Urinary bladder (tissue), 4 donors: ENCODE results near the gene PNPLA1. TPM values are rescaled to one million over a fixed set of nuclear protein-coding genes. Genes with fewer than 3 reads are reported as not detected.

Experiments used
- DNase-seq: peaks from one replicate; pipeline ENCODE4 v3.0.0-alpha.2; 2015; ENCODE audit errors: extremely low spot score
- H3K27ac ChIP-seq: one replicate; pipeline ENCODE4 v1.5.1; 2013; ENCODE audit warnings: low read depth, mild to moderate bottlenecking, moderate library complexity
- H3K36me3 ChIP-seq: one replicate; pipeline ENCODE4 v1.6.1; 2013; ENCODE audit warnings: mild to moderate bottlenecking, moderate library complexity; ENCODE audit not compliant: insufficient read depth
- H3K4me1 ChIP-seq: one replicate; pipeline ENCODE4 v1.6.1; 2013; ENCODE audit warnings: mild to moderate bottlenecking, moderate library complexity; ENCODE audit not compliant: insufficient read depth
- H3K4me3 ChIP-seq: one replicate; pipeline ENCODE4 v1.5.1; 2013; ENCODE audit warnings: low read depth, low read length
- WGBS: extraction: QIAGEN DNeasy Blood & Tissue Kit; methylation state at CpG from one replicate; pipeline ENCODE4 v1.1.7; 2013; 5-methylcytosine and 5-hydroxymethylcytosine counted together
- polyA plus RNA-seq: library from polyadenylated mRNA; stranded (reverse); fragments of 200-250 nt; gene quantifications from one replicate; pipeline ENCODE4 v1.2.3, GENCODE V29; 2013
- total RNA-seq: library from RNA; depleted of rRNA; stranded (reverse); fragments of >200 nt; gene quantifications from one replicate; pipeline ENCODE4 v1.2.3, GENCODE V29; 2014
- donor health status: healthy with polysubstance abuse.
- donor health status: healthy.

Gene PNPLA1
- total and polyA plus RNA-seq, 2 donors = 0.13 TPM; not detected in 1

- no peak overlapping the region for H3K4me3 ChIP-seq
- WGBS = 33% methylated on average over 13 of the region's 13 CpGs
- no peak overlapping the region for H3K27ac ChIP-seq
- H3K4me1 ChIP-seq = no peaks in the 10 kb centered on the region
- DNase-seq = peak; percentile 66
- H3K36me3 ChIP-seq = no peaks in the 10 kb centered on the region
Measured at GRCh38 chr6:36302227-36302976, 32.5 kb downstream of the PNPLA1 start.

GRCh38 chr6:36305885-36306284, 36.0 kb downstream of the PNPLA1 start:
- H3K4me3 ChIP-seq = no peak overlapping the region
- no peak overlapping the region for H3K27ac ChIP-seq
- no peaks in the 10 kb centered on the region for H3K4me1 ChIP-seq
- no peak for DNase-seq
- H3K36me3 ChIP-seq = no peaks in the 10 kb centered on the region
- 90% methylated on average over 11 of the region's 11 CpGs for WGBS

- H3K36me3 ChIP-seq = no peaks in the 10 kb centered on the region
- 77% methylated on average over 7 of the region's 7 CpGs for WGBS
- DNase-seq = no peak
- no peak overlapping the region for H3K27ac ChIP-seq
- H3K4me1 ChIP-seq = no peaks in the 10 kb centered on the region
- no peak overlapping the region for H3K4me3 ChIP-seq
Measured at GRCh38 chr6:36306375-36306774, 36.5 kb downstream of the PNPLA1 start.

- Histone ChIP-seq H3K4me1 (no peaks in the 10 kb centered on the region), H3K36me3 (no peaks in the 10 kb centered on the region), H3K27ac (no peak overlapping the region), H3K4me3 (no peak overlapping the region)
- 92% methylated on average over 5 of the region's 5 CpGs for WGBS
- DNase-seq = no peak
Measured at GRCh38 chr6:36308514-36308913, 38.7 kb downstream of the PNPLA1 start.

- Histone ChIP-seq H3K4me3 (no peak overlapping the region), H3K4me1 (no peaks in the 10 kb centered on the region), H3K36me3 (no peaks in the 10 kb centered on the region), H3K27ac (no peak overlapping the region)
- 68% methylated on average over 7 of the region's 7 CpGs for WGBS
- DNase-seq = no peak
Measured at GRCh38 chr6:36309203-36309602, 39.3 kb downstream of the PNPLA1 start.

- Histone ChIP-seq H3K36me3 (no peaks in the 10 kb centered on the region), H3K4me3 (no peak overlapping the region), H3K27ac (no peak overlapping the region), H3K4me1 (no peaks in the 10 kb centered on the region)
- WGBS = 89% methylated on average over 2 of the region's 2 CpGs
- DNase-seq = no peak
Measured at GRCh38 chr6:36309900-36310299, 40.0 kb downstream of the PNPLA1 start.

GRCh38 chr6:36312854-36313648, 43.2 kb downstream of the PNPLA1 start:
- WGBS = 46% methylated on average over 8 of the region's 8 CpGs
- Histone ChIP-seq H3K27ac (no peak overlapping the region), H3K36me3 (no peaks in the 10 kb centered on the region), H3K4me1 (no peaks in the 10 kb centered on the region), H3K4me3 (no peak overlapping the region)
- no peak for DNase-seq

- DNase-seq = no peak
- Histone ChIP-seq H3K36me3 (no peaks in the 10 kb centered on the region), H3K4me1 (no peaks in the 10 kb centered on the region), H3K4me3 (no peak overlapping the region), H3K27ac (no peak overlapping the region)
- 92% methylated on average over 4 of the region's 4 CpGs for WGBS
Measured at GRCh38 chr6:36313649-36313936, 43.7 kb downstream of the PNPLA1 start.

GRCh38 chr6:36314221-36315014, 44.6 kb downstream of the PNPLA1 start:
- no peak for DNase-seq
- Histone ChIP-seq H3K4me3 (no peak overlapping the region), H3K36me3 (no peaks in the 10 kb centered on the region), H3K4me1 (no peaks in the 10 kb centered on the region), H3K27ac (no peak overlapping the region)
- WGBS = 75% methylated on average over 3 of the region's 3 CpGs

GRCh38 chr6:36315921-36316320, 46.1 kb downstream of the PNPLA1 start:
- no peak for DNase-seq

GRCh38 chr6:36317623-36318022, 47.8 kb downstream of the PNPLA1 start:
- 93% methylated on average over 2 of the region's 2 CpGs for WGBS
- no peak overlapping the region for H3K4me3 ChIP-seq
- no peaks in the 10 kb centered on the region for H3K36me3 ChIP-seq
- H3K27ac ChIP-seq = no peak overlapping the region
- no peak for DNase-seq
- no peaks in the 10 kb centered on the region for H3K4me1 ChIP-seq

More at GRCh38 chr6:36315921-36316320, 46.1 kb downstream of the PNPLA1 start:
- H3K4me3 ChIP-seq = no peak overlapping the region
- 78% methylated on average over 5 of the region's 5 CpGs for WGBS
- H3K36me3 ChIP-seq = no peaks in the 10 kb centered on the region
- H3K27ac ChIP-seq = no peak overlapping the region
- H3K4me1 ChIP-seq = no peaks in the 10 kb centered on the region

GRCh38 chr6:36318690-36319435, 49.0 kb downstream of the PNPLA1 start:
- DNase-seq = no peak
- Histone ChIP-seq H3K36me3 (no peaks in the 10 kb centered on the region), H3K4me1 (no peaks in the 10 kb centered on the region), H3K4me3 (no peak overlapping the region), H3K27ac (no peak overlapping the region)
- 82% methylated on average over 6 of the region's 6 CpGs for WGBS

GRCh38 chr6:36319436-36319762, 49.5 kb downstream of the PNPLA1 start:
- WGBS = 71% methylated on average over 9 of the region's 9 CpGs
- Histone ChIP-seq H3K27ac (no peak overlapping the region), H3K4me3 (no peak overlapping the region), H3K4me1 (no peaks in the 10 kb centered on the region), H3K36me3 (no peaks in the 10 kb centered on the region)
- no peak for DNase-seq
